ENCODE measurements around the gene PTPRD. TPM values are rescaled to one million over a fixed set of nuclear protein-coding genes. Genes with fewer than 3 reads are reported as not detected.

PTPRD gene
- total RNA-seq, 1 experiment from 2014 or later: 70.1 TPM

DNA sequence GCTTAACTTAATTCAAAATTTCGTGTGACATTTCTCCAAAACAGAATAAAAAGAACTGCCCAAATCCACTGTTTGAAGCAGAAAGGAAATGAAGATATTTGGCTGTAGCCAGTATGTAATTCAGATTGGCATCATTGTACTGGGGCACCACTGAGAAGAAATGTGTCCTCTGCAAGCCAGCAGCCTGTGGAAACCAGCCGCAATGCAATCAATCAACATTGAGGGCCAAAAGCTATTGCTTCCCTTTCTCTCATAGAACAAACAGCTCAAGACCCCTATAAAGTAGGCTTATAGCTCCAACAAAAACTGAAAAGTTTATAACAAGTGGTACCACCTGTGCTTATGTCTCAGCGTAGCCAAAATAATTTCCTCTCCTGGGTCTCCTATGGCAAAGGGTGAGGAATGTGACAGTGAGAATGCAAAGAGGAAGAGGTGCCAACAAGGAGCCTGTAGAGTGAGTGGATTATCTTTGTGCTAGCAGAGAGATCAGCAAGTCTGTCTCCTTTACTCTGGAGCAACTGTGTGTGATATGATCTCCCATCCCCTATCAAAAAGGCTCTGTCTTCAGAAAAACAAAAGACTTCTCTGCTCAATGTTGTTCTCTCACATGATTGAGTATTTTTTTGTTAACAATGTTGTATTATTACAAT lies 1740.9 kb downstream of the PTPRD start:
- H3K4me3 Mint-ChIP-seq (ENCODE audit: unreplicated experiment): no peak overlapping the region
- no peaks in the 10 kb centered on the region for H3K9me3 Mint-ChIP-seq (ENCODE audit: unreplicated experiment)
- intact Hi-C loops (cut with micrococcal nuclease; ENCODE audit: unreplicated experiment): no loop called here
- Histone ChIP-seq H3K27me3 (replicated peaks; ENCODE audit: control insufficient read depth, insufficient read depth, low read length) (no peaks in the 10 kb centered on the region), H3K4me3 (ENCODE audit: low read depth, low read length) (no peak overlapping the region), H3K4me1 (peaks cover 14% of the 10 kb centered on the region), H3K36me3 (ENCODE audit: control insufficient read depth, insufficient read depth, low read length) (no peaks in the 10 kb centered on the region), H3K9me3 (no peaks in the 10 kb centered on the region)
- BruUV-seq (replicated peaks): no TSS peak
- TF ChIP-seq, protein P1, sequence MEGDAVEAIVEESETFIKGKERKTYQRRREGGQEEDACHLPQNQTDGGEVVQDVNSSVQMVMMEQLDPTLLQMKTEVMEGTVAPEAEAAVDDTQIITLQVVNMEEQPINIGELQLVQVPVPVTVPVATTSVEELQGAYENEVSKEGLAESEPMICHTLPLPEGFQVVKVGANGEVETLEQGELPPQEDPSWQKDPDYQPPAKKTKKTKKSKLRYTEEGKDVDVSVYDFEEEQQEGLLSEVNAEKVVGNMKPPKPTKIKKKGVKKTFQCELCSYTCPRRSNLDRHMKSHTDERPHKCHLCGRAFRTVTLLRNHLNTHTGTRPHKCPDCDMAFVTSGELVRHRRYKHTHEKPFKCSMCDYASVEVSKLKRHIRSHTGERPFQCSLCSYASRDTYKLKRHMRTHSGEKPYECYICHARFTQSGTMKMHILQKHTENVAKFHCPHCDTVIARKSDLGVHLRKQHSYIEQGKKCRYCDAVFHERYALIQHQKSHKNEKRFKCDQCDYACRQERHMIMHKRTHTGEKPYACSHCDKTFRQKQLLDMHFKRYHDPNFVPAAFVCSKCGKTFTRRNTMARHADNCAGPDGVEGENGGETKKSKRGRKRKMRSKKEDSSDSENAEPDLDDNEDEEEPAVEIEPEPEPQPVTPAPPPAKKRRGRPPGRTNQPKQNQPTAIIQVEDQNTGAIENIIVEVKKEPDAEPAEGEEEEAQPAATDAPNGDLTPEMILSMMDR (IDR thresholded peaks at IDR 0.05; ENCODE audit: insufficient read depth in 1 of 2, low read depth in 1 of 2, low read length in 1 of 2, severe bottlenecking in 1 of 2, unreplicated experiment in 1 of 2): no peak
- POLR2A ChIA-PET: no interaction called here
- no peaks in the 10 kb centered on the region for H3K36me3 Mint-ChIP-seq (ENCODE audit: insufficient read depth, unreplicated experiment)
- CTCF ChIA-PET: no interaction called here
- H3K27ac Mint-ChIP-seq (ENCODE audit: unreplicated experiment): no peak overlapping the region
- no peak for DNase-seq
- H3K4me1 Mint-ChIP-seq (ENCODE audit: low read depth, unreplicated experiment): peaks cover 5% of the 10 kb centered on the region
- H3K27me3 Mint-ChIP-seq (ENCODE audit: insufficient read depth, unreplicated experiment): no peaks in the 10 kb centered on the region

DNA sequence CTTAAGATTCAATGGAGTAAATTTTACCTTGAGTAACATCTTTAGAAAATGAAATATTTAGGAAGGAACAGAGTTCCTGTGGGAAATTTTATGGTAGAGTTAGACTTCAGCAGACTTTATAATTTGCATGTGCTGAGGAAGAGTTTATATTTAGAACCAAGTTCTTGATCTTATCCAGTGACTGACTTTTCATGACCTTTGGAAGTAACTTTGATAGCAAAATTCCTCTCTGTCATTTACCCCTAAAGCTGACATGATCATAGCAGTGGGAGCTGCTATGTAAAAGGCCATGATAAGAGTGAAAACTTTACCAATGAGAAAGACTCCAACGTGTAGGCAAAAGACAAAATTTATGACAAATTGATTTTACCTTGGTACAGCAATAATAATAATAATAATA lies 1741.4 kb downstream of the PTPRD start:
- CTCF ChIA-PET: no interaction called here
- no peaks in the 10 kb centered on the region for H3K9me3 Mint-ChIP-seq (ENCODE audit: unreplicated experiment)
- no TSS peak for BruUV-seq (replicated peaks)

DNA sequence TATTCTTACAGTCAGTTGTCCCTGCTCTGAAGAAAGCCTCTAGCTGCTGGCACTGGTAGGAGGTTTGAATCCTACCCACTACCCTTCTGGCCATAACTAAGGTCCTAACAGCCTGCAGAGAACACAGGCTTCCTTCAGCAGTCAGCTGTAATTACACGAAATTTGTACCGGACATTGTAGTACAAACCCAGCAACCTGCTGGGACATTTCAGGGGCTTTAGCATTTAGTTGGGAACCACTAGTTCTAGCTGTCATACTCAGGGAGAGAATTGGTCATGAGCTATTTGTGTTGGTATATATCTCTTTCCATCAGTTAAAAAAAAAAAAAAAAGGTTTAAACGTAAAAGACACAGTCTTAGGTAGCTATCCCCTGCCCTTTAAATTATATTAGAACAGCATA lies 1743.0 kb downstream of the PTPRD start:
- H3K4me3 Mint-ChIP-seq (ENCODE audit: unreplicated experiment): no peak overlapping the region
- DNase-seq: no peak
- H3K9me3 Mint-ChIP-seq (ENCODE audit: unreplicated experiment): no peaks in the 10 kb centered on the region
- intact Hi-C loops (cut with micrococcal nuclease; ENCODE audit: unreplicated experiment): no loop called here
- no peak overlapping the region for H3K4me3 ChIP-seq (ENCODE audit: low read depth, low read length)
- BruUV-seq (replicated peaks): no TSS peak
- ChIA-PET POLR2A (no interaction called here), CTCF (no interaction called here)
- no peaks in the 10 kb centered on the region for H3K36me3 Mint-ChIP-seq (ENCODE audit: insufficient read depth, unreplicated experiment)
- TF ChIP-seq, protein P1 (IDR thresholded peaks at IDR 0.05; ENCODE audit: insufficient read depth in 1 of 2, low read depth in 1 of 2, low read length in 1 of 2, severe bottlenecking in 1 of 2, unreplicated experiment in 1 of 2): no peak
- no peaks in the 10 kb centered on the region for H3K36me3 ChIP-seq (ENCODE audit: control insufficient read depth, insufficient read depth, low read length)
- no peaks in the 10 kb centered on the region for H3K27me3 ChIP-seq (replicated peaks; ENCODE audit: control insufficient read depth, insufficient read depth, low read length)
- H3K4me1 Mint-ChIP-seq (ENCODE audit: low read depth, unreplicated experiment): peaks cover 6% of the 10 kb centered on the region
- H3K27me3 Mint-ChIP-seq (ENCODE audit: insufficient read depth, unreplicated experiment): no peaks in the 10 kb centered on the region
- H3K9me3 ChIP-seq: no peaks in the 10 kb centered on the region
- H3K4me1 ChIP-seq: peaks cover 14% of the 10 kb centered on the region
- H3K27ac Mint-ChIP-seq (ENCODE audit: unreplicated experiment): no peak overlapping the region

More for the DNA sequence above, 1741.4 kb downstream of the PTPRD start:
- intact Hi-C loops (cut with micrococcal nuclease; ENCODE audit: unreplicated experiment): no loop called here
- no peak overlapping the region for H3K27ac Mint-ChIP-seq (ENCODE audit: unreplicated experiment)
- Histone ChIP-seq H3K4me1 (peaks cover 14% of the 10 kb centered on the region), H3K4me3 (ENCODE audit: low read depth, low read length) (no peak overlapping the region), H3K27me3 (replicated peaks; ENCODE audit: control insufficient read depth, insufficient read depth, low read length) (no peaks in the 10 kb centered on the region), H3K9me3 (no peaks in the 10 kb centered on the region), H3K36me3 (ENCODE audit: control insufficient read depth, insufficient read depth, low read length) (no peaks in the 10 kb centered on the region)
- no peak for DNase-seq
- TF ChIP-seq, protein P1 (IDR thresholded peaks at IDR 0.05; ENCODE audit: insufficient read depth in 1 of 2, low read depth in 1 of 2, low read length in 1 of 2, severe bottlenecking in 1 of 2, unreplicated experiment in 1 of 2): no peak
- H3K36me3 Mint-ChIP-seq (ENCODE audit: insufficient read depth, unreplicated experiment): no peaks in the 10 kb centered on the region
- POLR2A ChIA-PET: no interaction called here
- H3K27me3 Mint-ChIP-seq (ENCODE audit: insufficient read depth, unreplicated experiment): no peaks in the 10 kb centered on the region
- peaks cover 6% of the 10 kb centered on the region for H3K4me1 Mint-ChIP-seq (ENCODE audit: low read depth, unreplicated experiment)
- no peak overlapping the region for H3K4me3 Mint-ChIP-seq (ENCODE audit: unreplicated experiment)
